GM12878 (cell line): ENCODE results near the gene LDOC1. TPM values are rescaled to one million over a fixed set of nuclear protein-coding genes. Genes with fewer than 3 reads are reported as not detected.

Source experiments
- ATAC-seq: fragments of 200-7000 bp; cut with Tn5 transposase; 3 replicates; pipeline ENCODE4 v1.9.1; 2020; ENCODE audit warnings: mild to moderate bottlenecking, moderate library complexity
- BruUV-seq: library from RNA; stranded (reverse); fragments of 400-500 nt; replicated peaks from 2 replicates; lab custom pipeline; 2021; lab: Mats Ljungman, UMichigan
- CTCF ChIA-PET: fragments of 300-600 bp; sonication (Branson Sonifier 250); formaldehyde crosslinking; extraction: SDS; loops from one replicate; lab custom pipeline; 2021; ENCODE audit warnings: inconsistent platforms; lab: Yijun Ruan, JAX
- POLR2A ChIA-PET: fragments of 350-600 bp; formaldehyde crosslinking; extraction: SDS; loops from one replicate; lab custom pipeline; 2021; ENCODE audit warnings: inconsistent platforms; lab: Charles Lee
- RAD21 ChIA-PET: fragments of 300-600 bp; sonication (Branson Sonifier 250); formaldehyde crosslinking; loops from one replicate; lab custom pipeline; 2023; ENCODE audit warnings: antibody characterized with exemption; ENCODE audit not compliant: unreplicated experiment; lab: Charles Lee
- SMC1A ChIA-PET: fragments of 300-600 bp; sonication (Branson Sonifier 250); formaldehyde crosslinking; loops from one replicate; lab custom pipeline; 2023; ENCODE audit not compliant: unreplicated experiment, uncharacterized antibody; lab: Charles Lee
- DNase-seq: peaks from one replicate; pipeline ENCODE4 v3.0.0-alpha.2; 2011; ENCODE audit warnings: low read depth, low spot score
- FAIRE-seq: peaks from 3 replicates; lab custom pipeline; 2011; peaks lifted over from hg19 to GRCh38; lab: Jason Lieb, UNC
- H2AFZ ChIP-seq: 2 replicates; pipeline ENCODE4 v1.6.0; 2011; ENCODE audit warnings: low read depth, low read length, control low read depth; ENCODE audit not compliant: control insufficient read depth
- H3K27ac ChIP-seq: 2 replicates; pipeline ENCODE4 v1.5.1; 2011; ENCODE audit warnings: control low read depth; ENCODE audit not compliant: control insufficient read depth, insufficient read depth
- H3K27me3 ChIP-seq, 2 experiments: replicated peaks in 1 of 2; 2 replicates each; pipeline versions ENCODE4 v1.6.0 to v1.6.1; 2011; ENCODE audit warnings: low read length in 1 of 2; ENCODE audit not compliant: control insufficient read depth in 2 of 2, insufficient read depth in 2 of 2
- H3K36me3 ChIP-seq, 2 experiments: 2 replicates each; pipeline ENCODE4 v1.5.1; 2011; ENCODE audit warnings: low read length in 1 of 2; ENCODE audit not compliant: control insufficient read depth in 2 of 2, insufficient read depth in 2 of 2
- H3K4me1 ChIP-seq: 2 replicates; pipeline ENCODE4 v1.6.1; 2011; ENCODE audit warnings: mild to moderate bottlenecking, low read length, moderate library complexity, mixed read lengths; ENCODE audit not compliant: control insufficient read depth, insufficient read depth
- H3K4me2 ChIP-seq: 2 replicates; pipeline ENCODE4 v1.6.0; 2011; ENCODE audit warnings: control low read depth; ENCODE audit not compliant: control insufficient read depth, insufficient read depth
- H3K4me3 ChIP-seq: fragments of 200-600 bp; sonication (generic); 2 replicates; pipeline ENCODE4 v1.5.1; 2016
- H3K79me2 ChIP-seq: 2 replicates; pipeline ENCODE4 v1.6.0; 2011; ENCODE audit warnings: low read length; ENCODE audit not compliant: control insufficient read depth, insufficient read depth
- H3K9ac ChIP-seq: 2 replicates; pipeline ENCODE4 v1.8.0; 2011; ENCODE audit warnings: low read length, control low read depth, mixed read lengths; ENCODE audit not compliant: control insufficient read depth, insufficient read depth
- H3K9me3 ChIP-seq: replicated peaks from 3 replicates; pipeline ENCODE4 v1.5.1; 2011; ENCODE audit warnings: mild to moderate bottlenecking, low read length; ENCODE audit not compliant: control insufficient read depth, insufficient read depth
- H4K20me1 ChIP-seq: 2 replicates; pipeline ENCODE4 v1.6.0; 2011; ENCODE audit not compliant: control insufficient read depth, insufficient read depth
- ATF7 ChIP-seq: fragments of 450-650 bp; IDR thresholded peaks from 2 replicates; pipeline ENCODE4 v1.6.1; 2016; ENCODE audit warnings: low read depth, mild to moderate bottlenecking
- BMI1 ChIP-seq: fragments of 450-650 bp; IDR thresholded peaks from 2 replicates; pipeline ENCODE4 v1.6.1; 2016; ENCODE audit warnings: mild to moderate bottlenecking, moderate library complexity, borderline replicate concordance
- BRCA1 ChIP-seq: IDR thresholded peaks from 2 replicates; pipeline ENCODE4 v1.6.1; 2011; ENCODE audit warnings: low read depth, low read length, improper control_type of control experiment
- DPF2 ChIP-seq: fragments of 450-650 bp; IDR thresholded peaks from 2 replicates; pipeline ENCODE4 v1.6.1; 2017; ENCODE audit warnings: mild to moderate bottlenecking
- EGR1 ChIP-seq, 2 experiments: IDR thresholded peaks; 1 replicate in 1 of 2; 2 replicates in 1 of 2; pipeline ENCODE4 v1.6.1; 2011 to 2012; ENCODE audit warnings: low read depth in 2 of 2, low read length in 2 of 2, borderline replicate concordance in 1 of 2, mild to moderate bottlenecking in 1 of 2, moderate library complexity in 1 of 2
- MAX ChIP-seq: IDR thresholded peaks from 2 replicates; pipeline ENCODE4 v1.6.1; 2012; ENCODE audit warnings: low read depth, low read length, improper control_type of control experiment
- MXI1 ChIP-seq: fragments of 150-350 bp; IDR thresholded peaks from 2 replicates; pipeline ENCODE4 v1.6.1; 2011; ENCODE audit warnings: low read depth, mild to moderate bottlenecking, inconsistent platforms, low read length, improper control_type of control experiment
- NR2C2 ChIP-seq: IDR thresholded peaks from 2 replicates; pipeline ENCODE4 v1.6.1; 2011; ENCODE audit warnings: borderline replicate concordance, low read depth; ENCODE audit not compliant: control insufficient read depth, insufficient read length
- POLR2A ChIP-seq: IDR thresholded peaks from 2 replicates; pipeline ENCODE4 v1.6.1; 2011; ENCODE audit warnings: low read depth, mild to moderate bottlenecking, low read length
- POLR2AphosphoS5 ChIP-seq: IDR thresholded peaks from 2 replicates; pipeline ENCODE4 v1.6.1; 2011; ENCODE audit warnings: mild to moderate bottlenecking, low read length, inconsistent platforms
- RAD21 ChIP-seq: IDR thresholded peaks from 2 replicates; pipeline ENCODE4 v1.6.1; 2011; ENCODE audit warnings: mild to moderate bottlenecking, low read depth, low read length, moderate library complexity; ENCODE audit not compliant: insufficient read depth
- SMC3 ChIP-seq: IDR thresholded peaks from 2 replicates; pipeline ENCODE4 v1.6.1; 2011; ENCODE audit warnings: low read length, improper control_type of control experiment, borderline replicate concordance
- SRF ChIP-seq, 2 experiments: IDR thresholded peaks; 2 replicates each; pipeline ENCODE4 v1.6.1; 2011; ENCODE audit warnings: low read depth in 2 of 2, low read length in 2 of 2, mild to moderate bottlenecking in 1 of 2, moderate library complexity in 1 of 2
- TBL1XR1 ChIP-seq: IDR thresholded peaks from 2 replicates; pipeline ENCODE4 v1.6.1; 2012; ENCODE audit warnings: low read depth, low read length, improper control_type of control experiment
- TCF7 ChIP-seq: IDR thresholded peaks from 2 replicates; pipeline ENCODE4 v1.6.1; 2014; ENCODE audit warnings: antibody characterized with exemption, borderline replicate concordance
- ZNF622 ChIP-seq: fragments of 450-650 bp; IDR thresholded peaks from 2 replicates; pipeline ENCODE4 v1.6.1; 2017; ENCODE audit warnings: mild to moderate bottlenecking, inconsistent platforms
- ZSCAN29 ChIP-seq: fragments of 450-650 bp; IDR thresholded peaks from 2 replicates; pipeline ENCODE4 v1.6.1; 2017; ENCODE audit warnings: mild to moderate bottlenecking, moderate library complexity
- ZZZ3 ChIP-seq: IDR thresholded peaks from 2 replicates; pipeline ENCODE4 v1.6.1; 2011; ENCODE audit warnings: low read depth; ENCODE audit not compliant: control insufficient read depth, insufficient read length
- WGBS: methylation state at CpG from one replicate; pipeline ENCODE4 v1.1.6; 2016; ENCODE audit warnings: low lambda C conversion rate; ENCODE audit not compliant: insufficient replicate concordance, insufficient coverage; ENCODE audit errors: missing lambda C conversion rate; 5-methylcytosine and 5-hydroxymethylcytosine counted together
- in situ Hi-C: fragments of 300-500 bp; cut with MboI; formaldehyde crosslinking; loops from 9 replicates; pipeline ENCODE4 v1.14.3; 2018; ENCODE audit warnings: mixed read lengths
- intact Hi-C: fragments of 100-400 bp; cut with micrococcal nuclease; formaldehyde crosslinking; loops from one replicate; pipeline ENCODE4 v1.14.2; 2022; ENCODE audit not compliant: unreplicated experiment
- polyA plus RNA-seq, 11 experiments: library from polyadenylated mRNA; depleted of rRNA in 4 of 11; unstranded in 6 of 11; stranded (reverse) in 5 of 11; fragments of >200 nt; fragmentation: Nextera tagmentation in 4 of 11; fragmentation: Illumina TruSeq in 1 of 11; extraction: Ambion mirVana in 4 of 11; extraction: Trizol in 1 of 11; gene quantifications; 1 replicate in 1 of 11; 2 replicates in 10 of 11; pipeline versions ENCODE4 v1.2.1 to v1.2.3, GENCODE V29; 2011 to 2016; ENCODE audit warnings: inconsistent platforms in 2 of 11, missing spikeins in 2 of 11, low read depth in 1 of 11
- total RNA-seq, 4 experiments: library from RNA; depleted of rRNA in 3 of 4; stranded (reverse); fragments of >200 nt in 3 of 4; fragmentation: Illumina TruSeq in 1 of 4; extraction: Trizol in 1 of 4; gene quantifications; 2 replicates each; pipeline versions ENCODE4 v1.2.1 to v1.2.3, GENCODE V29; 2013 to 2021
- TF ChIP-seq, protein P1 (sequence below), 3 experiments: IDR thresholded peaks in 2 of 3; conservative IDR thresholded peaks in 1 of 3; 2 replicates each; pipeline ENCODE4 v1.5.1; 2011; ENCODE audit warnings: low read depth in 3 of 3, low read length in 3 of 3, mild to moderate bottlenecking in 3 of 3, control low read depth in 2 of 3, moderate library complexity in 2 of 3, inconsistent platforms in 1 of 3, mixed read lengths in 1 of 3; ENCODE audit not compliant: control insufficient read depth in 2 of 3, insufficient read depth in 1 of 3; ENCODE audit errors: extremely low read depth in 1 of 3
- TF ChIP-seq, protein P2 (sequence below): fragments of 450-650 bp; IDR thresholded peaks from 2 replicates; pipeline ENCODE4 v1.6.1; 2016; ENCODE audit warnings: mild to moderate bottlenecking, moderate library complexity, borderline replicate concordance

Gene LDOC1
- total and polyA plus RNA-seq, 10 of the 15 experiments (the other 5 are each of a cell fraction or from before 2014, with no cell fraction given), result 0.04 to 0.28 (median 0.11) TPM; not detected in 7

DNA sequence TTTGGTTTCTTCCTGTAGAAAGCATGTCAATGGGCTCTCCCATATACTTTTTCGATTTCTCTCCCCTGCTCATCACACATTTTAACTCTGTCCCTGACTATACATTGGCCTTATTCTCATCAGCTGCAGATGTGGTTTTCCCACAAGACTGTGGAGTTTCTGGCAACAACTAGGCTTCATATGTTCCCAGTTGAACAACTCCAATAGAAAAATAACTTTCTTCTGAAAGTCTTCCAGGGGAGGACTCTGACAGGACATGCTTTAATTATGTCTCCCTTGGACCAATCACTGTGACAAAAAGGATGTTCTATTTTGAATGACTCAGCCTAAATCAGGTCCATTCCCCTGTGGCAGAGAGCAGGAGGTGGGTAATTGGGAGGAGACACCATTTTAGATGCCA lies 37.3 kb upstream of the LDOC1 start (continued):
- no peak for TF ChIP-seq MAX
- TF ChIP-seq TBL1XR1, result no peak
- no peak for TF ChIP-seq SMC3
- TF ChIP-seq BMI1, result no peak

DNA sequence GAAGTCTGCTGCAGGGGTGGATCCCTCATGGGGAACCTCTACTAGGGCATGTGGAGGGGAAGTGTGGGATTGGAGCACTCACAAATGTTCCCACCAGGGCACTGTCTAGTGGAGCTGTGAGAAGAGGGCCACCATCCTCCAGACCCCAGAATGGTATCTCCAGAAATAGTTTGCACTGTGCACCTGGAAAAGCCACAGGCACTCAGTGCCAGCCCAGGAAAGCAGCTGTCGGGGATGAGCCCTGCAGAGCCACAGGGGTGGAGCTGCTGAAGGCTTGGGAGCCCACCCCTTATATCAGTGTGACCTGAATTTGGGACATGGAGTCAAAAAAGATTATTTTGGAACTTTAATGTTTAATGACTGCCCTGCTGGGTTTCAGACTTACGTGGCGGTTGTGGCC lies 25.0 kb upstream of the LDOC1 start:
- Histone ChIP-seq H3K79me2 (no peaks in the 10 kb centered on the region), H3K4me1 (no peaks in the 10 kb centered on the region), H3K27me3 (no peaks in the 10 kb centered on the region), H3K9ac (no peak overlapping the region), H3K4me2 (no peak overlapping the region), H3K9me3 (no peaks in the 10 kb centered on the region), H3K36me3 (no peaks in the 10 kb centered on the region), H4K20me1 (no peaks in the 10 kb centered on the region), H2AFZ (no peak overlapping the region), H3K4me3 (no peak overlapping the region), H3K27ac (no peak overlapping the region)
- ChIA-PET RAD21 (no interaction called here), POLR2A (no interaction called here), SMC1A (no interaction called here), CTCF (no interaction called here)
- no peak for ATAC-seq
- intact Hi-C loops, result no loop called here
- no peak for FAIRE-seq
- WGBS, result 19% methylated on average over 3 of the region's 3 CpGs
- in situ Hi-C loops, result no loop called here
- no TSS peak for BruUV-seq
- no peak for DNase-seq
- no peak for TF ChIP-seq NR2C2
- TF ChIP-seq EGR1 (IDR thresholded peaks at IDR 0.05; ENCODE audit: borderline replicate concordance in 1 of 2, low read depth in 2 of 2, low read length in 2 of 2), result no peak
- no peak for TF ChIP-seq ATF7
- no peak for TF ChIP-seq ZZZ3
- TF ChIP-seq DPF2, result no peak
- no peak for TF ChIP-seq ZSCAN29
- TF ChIP-seq, protein P1, sequence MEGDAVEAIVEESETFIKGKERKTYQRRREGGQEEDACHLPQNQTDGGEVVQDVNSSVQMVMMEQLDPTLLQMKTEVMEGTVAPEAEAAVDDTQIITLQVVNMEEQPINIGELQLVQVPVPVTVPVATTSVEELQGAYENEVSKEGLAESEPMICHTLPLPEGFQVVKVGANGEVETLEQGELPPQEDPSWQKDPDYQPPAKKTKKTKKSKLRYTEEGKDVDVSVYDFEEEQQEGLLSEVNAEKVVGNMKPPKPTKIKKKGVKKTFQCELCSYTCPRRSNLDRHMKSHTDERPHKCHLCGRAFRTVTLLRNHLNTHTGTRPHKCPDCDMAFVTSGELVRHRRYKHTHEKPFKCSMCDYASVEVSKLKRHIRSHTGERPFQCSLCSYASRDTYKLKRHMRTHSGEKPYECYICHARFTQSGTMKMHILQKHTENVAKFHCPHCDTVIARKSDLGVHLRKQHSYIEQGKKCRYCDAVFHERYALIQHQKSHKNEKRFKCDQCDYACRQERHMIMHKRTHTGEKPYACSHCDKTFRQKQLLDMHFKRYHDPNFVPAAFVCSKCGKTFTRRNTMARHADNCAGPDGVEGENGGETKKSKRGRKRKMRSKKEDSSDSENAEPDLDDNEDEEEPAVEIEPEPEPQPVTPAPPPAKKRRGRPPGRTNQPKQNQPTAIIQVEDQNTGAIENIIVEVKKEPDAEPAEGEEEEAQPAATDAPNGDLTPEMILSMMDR (IDR thresholded peaks at IDR 0.05 in 2 of 3, conservative IDR thresholded peaks at IDR 0.05 in 1 of 3; ENCODE audit: control insufficient read depth in 2 of 3, extremely low read depth in 1 of 3, insufficient read depth in 1 of 3, low read depth in 3 of 3, low read length in 3 of 3), result no peak
- no peak for TF ChIP-seq BRCA1
- no peak for TF ChIP-seq POLR2AphosphoS5
- TF ChIP-seq MXI1, result no peak
- TF ChIP-seq ZNF622, result no peak
- TF ChIP-seq, protein P2, sequence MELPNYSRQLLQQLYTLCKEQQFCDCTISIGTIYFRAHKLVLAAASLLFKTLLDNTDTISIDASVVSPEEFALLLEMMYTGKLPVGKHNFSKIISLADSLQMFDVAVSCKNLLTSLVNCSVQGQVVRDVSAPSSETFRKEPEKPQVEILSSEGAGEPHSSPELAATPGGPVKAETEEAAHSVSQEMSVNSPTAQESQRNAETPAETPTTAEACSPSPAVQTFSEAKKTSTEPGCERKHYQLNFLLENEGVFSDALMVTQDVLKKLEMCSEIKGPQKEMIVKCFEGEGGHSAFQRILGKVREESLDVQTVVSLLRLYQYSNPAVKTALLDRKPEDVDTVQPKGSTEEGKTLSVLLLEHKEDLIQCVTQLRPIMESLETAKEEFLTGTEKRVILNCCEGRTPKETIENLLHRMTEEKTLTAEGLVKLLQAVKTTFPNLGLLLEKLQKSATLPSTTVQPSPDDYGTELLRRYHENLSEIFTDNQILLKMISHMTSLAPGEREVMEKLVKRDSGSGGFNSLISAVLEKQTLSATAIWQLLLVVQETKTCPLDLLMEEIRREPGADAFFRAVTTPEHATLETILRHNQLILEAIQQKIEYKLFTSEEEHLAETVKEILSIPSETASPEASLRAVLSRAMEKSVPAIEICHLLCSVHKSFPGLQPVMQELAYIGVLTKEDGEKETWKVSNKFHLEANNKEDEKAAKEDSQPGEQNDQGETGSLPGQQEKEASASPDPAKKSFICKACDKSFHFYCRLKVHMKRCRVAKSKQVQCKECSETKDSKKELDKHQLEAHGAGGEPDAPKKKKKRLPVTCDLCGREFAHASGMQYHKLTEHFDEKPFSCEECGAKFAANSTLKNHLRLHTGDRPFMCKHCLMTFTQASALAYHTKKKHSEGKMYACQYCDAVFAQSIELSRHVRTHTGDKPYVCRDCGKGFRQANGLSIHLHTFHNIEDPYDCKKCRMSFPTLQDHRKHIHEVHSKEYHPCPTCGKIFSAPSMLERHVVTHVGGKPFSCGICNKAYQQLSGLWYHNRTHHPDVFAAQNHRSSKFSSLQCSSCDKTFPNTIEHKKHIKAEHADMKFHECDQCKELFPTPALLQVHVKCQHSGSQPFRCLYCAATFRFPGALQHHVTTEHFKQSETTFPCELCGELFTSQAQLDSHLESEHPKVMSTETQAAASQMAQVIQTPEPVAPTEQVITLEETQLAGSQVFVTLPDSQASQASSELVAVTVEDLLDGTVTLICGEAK, result no peak
- no peak for TF ChIP-seq POLR2A
- TF ChIP-seq SRF (IDR thresholded peaks at IDR 0.05; ENCODE audit: low read depth in 2 of 2, low read length in 2 of 2), result no peak
- TF ChIP-seq RAD21, result no peak
- TF ChIP-seq TCF7, result no peak
